Activated CD4-positive, alpha-beta T cell treated with anti-CD3 and anti-CD28 coated beads for 36 hours (primary cell): Measurements from ENCODE around the gene PRKCI. TPM values are rescaled to one million over a fixed set of nuclear protein-coding genes. Genes with fewer than 3 reads are reported as not detected.

ENCODE experiments used
- ATAC-seq: fragments of 200-7000 bp; cut with Tn5 transposase; one replicate; pipeline ENCODE4 v1.10.0; 2021; ENCODE audit warnings: mild to moderate bottlenecking, moderate library complexity
- CTCF ChIA-PET: fragments of 350-600 bp; sonication (Branson Sonifier 250); formaldehyde crosslinking; loops from one replicate; lab custom pipeline; 2021; ENCODE audit warnings: antibody characterized with exemption; lab: Charles Lee
- POLR2A ChIA-PET: fragments of 350-600 bp; sonication (Branson Sonifier 250); formaldehyde crosslinking; loops from one replicate; lab custom pipeline; 2021; ENCODE audit warnings: antibody characterized with exemption, inconsistent platforms; lab: Charles Lee
- DNase-seq: peaks from one replicate; pipeline ENCODE4 v3.0.0-alpha.2; 2020
- H3K27ac Mint-ChIP-seq: one replicate; pipeline ENCODE4 v1.8.0; 2021; ENCODE audit warnings: mixed read lengths
- H3K27me3 Mint-ChIP-seq: one replicate; pipeline ENCODE4 v1.8.0; 2021; ENCODE audit warnings: mixed read lengths
- H3K36me3 Mint-ChIP-seq: one replicate; pipeline ENCODE4 v1.8.0; 2021; ENCODE audit warnings: low read depth, mixed read lengths
- H3K4me1 Mint-ChIP-seq: one replicate; pipeline ENCODE4 v1.8.0; 2021; ENCODE audit warnings: mixed read lengths
- H3K4me3 Mint-ChIP-seq: one replicate; pipeline ENCODE4 v1.8.0; 2021; ENCODE audit warnings: mild to moderate bottlenecking, moderate library complexity, mixed read lengths
- H3K9me3 Mint-ChIP-seq: one replicate; pipeline ENCODE4 v1.8.0; 2021; ENCODE audit warnings: low read depth, mixed read lengths
- intact Hi-C, 2 experiments: fragments of 100-400 bp; cut with DNase I in 1 of 2; cut with micrococcal nuclease in 1 of 2; formaldehyde crosslinking; loops; one replicate each; pipeline versions ENCODE4 v1.14.2 to v1.15.1; 2022 to 2024; cut with DNase I, micrococcal nuclease
- total RNA-seq, 2 experiments: library from RNA; stranded (reverse); gene quantifications; one replicate each; pipeline ENCODE4 v1.2.3, GENCODE V29; 2021

PRKCI gene
- total RNA-seq, 2 experiments from 2014 or later, result 32.3 to 33.0 TPM

DNA sequence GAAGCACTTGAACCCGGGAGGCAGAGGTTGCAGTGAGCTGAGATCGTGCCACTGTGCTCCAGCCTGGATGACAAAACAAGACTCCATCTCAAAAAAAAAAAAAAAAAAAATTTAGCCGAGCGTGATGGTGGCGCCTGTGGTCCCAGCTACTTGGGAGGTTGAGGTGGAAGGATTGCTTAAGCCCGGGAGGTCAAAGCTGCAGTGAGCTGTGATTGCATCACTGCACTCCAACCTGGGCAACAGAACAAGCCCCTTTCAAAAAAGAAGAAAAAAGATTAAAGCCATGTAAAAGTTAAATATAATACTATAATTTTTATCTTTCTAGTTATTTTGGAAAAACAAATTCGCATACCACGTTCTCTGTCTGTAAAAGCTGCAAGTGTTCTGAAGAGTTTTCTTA is 73.4 kb downstream of the PRKCI start:
- H3K4me3 Mint-ChIP-seq, result no peak overlapping the region
- intact Hi-C loops, result no loop called here

GRCh38 chr3:170296703-170297102 is 74.5 kb downstream of the PRKCI start:
- intact Hi-C loops, result no loop called here
- Mint-ChIP-seq H3K4me3 (no peak overlapping the region), H3K4me1 (no peaks in the 10 kb centered on the region), H3K27me3 (no peaks in the 10 kb centered on the region), H3K9me3 (no peaks in the 10 kb centered on the region), H3K27ac (no peak overlapping the region), H3K36me3 (peaks cover 10% of the 10 kb centered on the region)
- ChIA-PET POLR2A (no interaction called here), CTCF (interaction anchor here (1.3 kb wide), 1 partner anchor 8 kb away, joined by 3 read pairs; no protein-coding TSS in a partner anchor)
- ATAC-seq (no peak), DNase-seq (no peak)

More for the DNA sequence above, 73.4 kb downstream of the PRKCI start:
- peaks cover 12% of the 10 kb centered on the region for H3K36me3 Mint-ChIP-seq
- no peaks in the 10 kb centered on the region for H3K4me1 Mint-ChIP-seq
- no peaks in the 10 kb centered on the region for H3K9me3 Mint-ChIP-seq
- ATAC-seq (no peak), DNase-seq (no peak)
- ChIA-PET POLR2A (no interaction called here), CTCF (interaction anchor here (0.6 kb wide), 1 partner anchor 121 kb away, joined by 4 read pairs; no protein-coding TSS in a partner anchor)
- H3K27me3 Mint-ChIP-seq, result no peaks in the 10 kb centered on the region
- H3K27ac Mint-ChIP-seq, result no peak overlapping the region

GRCh38 chr3:170301405-170301804 is 79.2 kb downstream of the PRKCI start:
- ChIA-PET POLR2A (interaction anchor here (0.6 to 0.7 kb wide), 2 partner anchors 13 to 480 kb away, joined by 3 to 4 read pairs; no protein-coding TSS in a partner anchor), CTCF (interaction anchor here (1.0 kb wide), 1 partner anchor 89 kb away, joined by 4 read pairs; no protein-coding TSS in a partner anchor)
- H3K9me3 Mint-ChIP-seq, result no peaks in the 10 kb centered on the region
- no peaks in the 10 kb centered on the region for H3K27me3 Mint-ChIP-seq
- H3K4me3 Mint-ChIP-seq, result no peak overlapping the region
- H3K27ac Mint-ChIP-seq, result no peak overlapping the region
- ATAC-seq, result no peak
- no peaks in the 10 kb centered on the region for H3K4me1 Mint-ChIP-seq
- intact Hi-C loops, result no loop called here
- H3K36me3 Mint-ChIP-seq, result peaks cover 10% of the 10 kb centered on the region
- DNase-seq, result no peak

DNA sequence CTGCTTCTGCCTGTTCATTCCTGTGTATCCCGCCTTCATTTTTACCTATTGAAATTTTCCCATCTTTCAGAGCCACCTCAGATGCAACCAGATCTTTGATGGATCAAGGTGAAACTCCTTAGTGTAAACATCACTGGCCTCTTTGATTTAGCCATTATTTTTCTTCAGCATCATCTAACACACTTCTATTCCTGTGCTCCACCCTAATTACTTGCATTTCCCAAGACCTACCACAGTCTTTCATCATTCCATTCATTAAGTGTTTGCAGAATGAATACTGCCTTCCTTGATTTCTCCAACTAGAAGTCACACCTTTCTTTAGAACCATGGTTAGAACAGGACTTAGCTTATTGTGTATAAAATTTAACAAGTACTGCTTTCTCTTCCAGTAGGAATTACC is 79.8 kb downstream of the PRKCI start:
- no peak for DNase-seq
- Mint-ChIP-seq H3K4me1 (no peaks in the 10 kb centered on the region), H3K27me3 (no peaks in the 10 kb centered on the region), H3K36me3 (peaks cover 7% of the 10 kb centered on the region), H3K27ac (no peak overlapping the region), H3K4me3 (no peak overlapping the region), H3K9me3 (no peaks in the 10 kb centered on the region)
- CTCF ChIA-PET, result interaction anchor here (1.0 kb wide), 1 partner anchor 90 kb away, joined by 4 read pairs; no protein-coding TSS in a partner anchor
- intact Hi-C loops, result no loop called here
- ATAC-seq, result no peak
- POLR2A ChIA-PET, result no interaction called here

GRCh38 chr3:170306015-170306414 is 83.8 kb downstream of the PRKCI start:
- H3K9me3 Mint-ChIP-seq, result no peaks in the 10 kb centered on the region
- no peak overlapping the region for H3K27ac Mint-ChIP-seq
- ChIA-PET POLR2A (no interaction called here), CTCF (no interaction called here)
- intact Hi-C loops, result no loop called here
- no peaks in the 10 kb centered on the region for H3K4me1 Mint-ChIP-seq
- DNase-seq (no peak), ATAC-seq (no peak)
- no peak overlapping the region for H3K4me3 Mint-ChIP-seq
- no peaks in the 10 kb centered on the region for H3K27me3 Mint-ChIP-seq
- no peaks in the 10 kb centered on the region for H3K36me3 Mint-ChIP-seq

- ChIA-PET CTCF (interaction anchor here (0.7 to 1.2 kb wide), 3 partner anchors 16 to 75 kb away, joined by 3 read pairs; no protein-coding TSS in a partner anchor), POLR2A (no interaction called here)
- H3K36me3 Mint-ChIP-seq, result no peaks in the 10 kb centered on the region
- no peaks in the 10 kb centered on the region for H3K9me3 Mint-ChIP-seq
- H3K4me1 Mint-ChIP-seq, result no peaks in the 10 kb centered on the region
- H3K4me3 Mint-ChIP-seq, result no peak overlapping the region
- no peak for DNase-seq
- H3K27me3 Mint-ChIP-seq, result no peaks in the 10 kb centered on the region
- H3K27ac Mint-ChIP-seq, result no peak overlapping the region
- intact Hi-C loops, result no loop called here
- no peak for ATAC-seq
These were observed 85.6 kb downstream of the PRKCI start for GRCh38 chr3:170307671-170308405.

DNA sequence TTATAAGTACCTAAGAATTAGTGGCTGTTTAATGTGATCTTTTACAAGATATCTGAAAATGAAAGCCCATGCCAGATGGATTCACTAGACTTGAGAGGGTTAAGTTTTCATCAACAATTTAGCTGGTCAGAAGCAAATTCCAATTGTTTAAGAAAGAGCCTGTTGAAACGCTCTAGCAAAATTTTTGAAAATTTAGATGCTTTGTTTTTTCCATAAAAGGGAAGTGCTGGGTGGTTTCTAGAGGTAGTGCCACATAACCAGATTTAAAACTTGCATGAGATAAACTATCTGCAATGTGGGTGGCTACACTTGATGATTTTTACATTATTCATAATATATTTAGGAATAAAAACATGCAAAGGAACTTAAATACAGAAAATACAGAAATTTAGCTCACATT is 86.8 kb downstream of the PRKCI start:
- intact Hi-C loops, result no loop called here
- Mint-ChIP-seq H3K36me3 (no peaks in the 10 kb centered on the region), H3K9me3 (no peaks in the 10 kb centered on the region), H3K4me1 (no peaks in the 10 kb centered on the region), H3K27me3 (no peaks in the 10 kb centered on the region), H3K4me3 (no peak overlapping the region), H3K27ac (no peak overlapping the region)
- POLR2A ChIA-PET, result interaction anchor here (0.6 kb wide), 1 partner anchor 11 kb away, joined by 3 read pairs; no protein-coding TSS in a partner anchor
- ATAC-seq, result no peak
- CTCF ChIA-PET, result interaction anchor here (0.6 to 1.2 kb wide), 4 partner anchors 44 to 503 kb away, joined by 3 read pairs; no protein-coding TSS in a partner anchor
- no peak for DNase-seq

DNA sequence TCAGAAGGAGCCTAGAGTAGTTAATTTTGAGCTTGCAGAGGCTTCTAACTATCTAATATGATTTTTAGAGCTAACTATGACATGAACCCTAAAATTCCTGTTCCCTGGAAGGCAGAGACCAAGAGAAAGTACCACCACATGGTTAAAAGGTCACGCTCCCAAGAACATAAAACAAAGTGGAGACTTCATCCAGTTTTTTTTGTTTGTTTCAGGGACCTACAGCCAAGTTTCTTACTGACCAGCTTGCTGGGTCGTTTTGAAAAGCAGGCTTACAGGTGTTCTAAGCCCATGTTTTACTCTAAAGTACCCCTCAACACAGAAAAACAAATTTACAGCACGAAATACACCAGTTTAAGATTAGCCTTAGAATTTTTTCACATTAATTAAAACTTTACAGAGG is 95.7 kb downstream of the PRKCI start:
- no peaks in the 10 kb centered on the region for H3K9me3 Mint-ChIP-seq
- H3K27ac Mint-ChIP-seq, result no peak overlapping the region
- no peaks in the 10 kb centered on the region for H3K36me3 Mint-ChIP-seq
- ChIA-PET POLR2A (interaction anchor here (0.7 kb wide), 1 partner anchor 50 kb away, joined by 8 read pairs; no protein-coding TSS in a partner anchor), CTCF (interaction anchor here (1.7 kb wide), 1 partner anchor 96 kb away, joined by 3 read pairs; no protein-coding TSS in a partner anchor)
- H3K27me3 Mint-ChIP-seq, result no peaks in the 10 kb centered on the region
- ATAC-seq (no peak), DNase-seq (no peak)
- intact Hi-C loops, result no loop called here
- H3K4me3 Mint-ChIP-seq, result no peak overlapping the region
- no peaks in the 10 kb centered on the region for H3K4me1 Mint-ChIP-seq

DNA sequence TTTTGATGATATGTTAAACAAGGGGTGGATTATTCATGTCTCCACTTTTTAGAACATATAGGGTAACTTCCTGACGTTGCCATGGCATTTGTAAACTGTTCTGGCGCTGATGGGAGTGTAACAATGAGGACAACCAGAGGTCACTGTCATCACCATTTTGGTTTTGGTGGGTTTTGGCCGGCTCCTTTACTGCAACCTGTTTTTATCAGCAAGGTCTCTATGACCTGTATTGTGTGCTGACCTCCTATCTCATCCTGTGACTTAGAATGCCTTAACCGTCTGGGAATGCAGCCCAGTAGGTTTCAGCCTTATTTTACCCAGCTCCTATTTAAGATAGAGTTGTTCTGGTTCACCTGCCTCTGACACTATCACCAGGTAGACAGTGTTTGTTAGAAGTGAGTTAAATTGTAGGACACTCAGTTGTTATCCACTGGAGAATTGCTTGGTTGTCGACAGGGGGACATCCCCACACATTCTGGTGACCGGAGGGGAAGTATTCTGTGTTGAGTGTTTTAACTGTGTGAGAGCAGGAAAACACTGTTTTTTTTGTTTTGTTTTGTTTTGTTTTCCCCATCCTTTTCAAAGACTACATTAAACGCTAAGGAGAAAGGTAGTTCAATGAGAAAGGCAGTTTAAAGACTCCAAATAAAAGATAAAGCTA is 98.4 kb downstream of the PRKCI start:
- Mint-ChIP-seq H3K4me1 (no peaks in the 10 kb centered on the region), H3K36me3 (no peaks in the 10 kb centered on the region), H3K9me3 (no peaks in the 10 kb centered on the region), H3K27me3 (no peaks in the 10 kb centered on the region), H3K27ac (no peak overlapping the region), H3K4me3 (no peak overlapping the region)
- DNase-seq (no peak), ATAC-seq (no peak)
- ChIA-PET CTCF (interaction anchor here (0.9 kb wide), 1 partner anchor 86 kb away, joined by 3 read pairs; no protein-coding TSS in a partner anchor), POLR2A (interaction anchor here (0.6 kb wide), 1 partner anchor 12 kb away, joined by 3 read pairs; no protein-coding TSS in a partner anchor)
- intact Hi-C loops, result loop anchor here in 1 of 2 experiments (10.0 kb wide), 1 partner anchor 254 kb away; no protein-coding TSS in a partner anchor

DNA sequence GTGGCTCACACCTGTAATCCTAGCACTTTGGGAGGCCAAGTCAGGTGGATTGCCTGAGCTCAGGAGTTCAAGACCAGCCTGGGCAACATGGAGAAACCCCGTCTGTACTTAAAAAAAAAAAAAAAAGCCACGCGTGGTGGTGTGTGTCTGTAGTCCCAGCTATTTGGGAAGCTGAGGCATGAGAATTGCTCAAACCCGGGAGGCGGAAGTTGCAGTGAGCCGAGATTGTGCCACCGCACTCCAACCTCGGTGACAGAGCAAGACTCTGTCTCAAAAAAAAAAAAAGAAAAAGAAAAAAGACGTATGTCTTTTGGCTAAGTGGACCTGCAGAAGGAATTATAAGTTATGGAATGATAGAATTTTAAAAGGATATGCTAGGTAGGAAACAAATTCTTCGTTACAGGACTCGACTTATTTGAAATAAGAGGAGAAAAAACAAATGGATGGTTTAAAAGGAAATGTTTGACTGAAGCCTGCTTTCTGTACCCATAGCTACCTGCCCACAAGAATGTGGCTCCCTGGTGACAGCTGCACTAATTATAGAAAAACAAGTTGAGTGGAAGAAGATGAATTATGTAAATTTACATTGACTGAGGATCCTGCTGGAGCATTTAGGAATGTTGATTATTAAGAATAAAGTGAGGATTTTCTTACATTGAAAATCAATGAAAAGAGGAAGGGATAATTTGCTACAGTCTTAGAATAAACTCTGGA is 99.3 kb downstream of the PRKCI start:
- no peaks in the 10 kb centered on the region for H3K9me3 Mint-ChIP-seq
- no peaks in the 10 kb centered on the region for H3K4me1 Mint-ChIP-seq
- no peak overlapping the region for H3K27ac Mint-ChIP-seq
- no peaks in the 10 kb centered on the region for H3K36me3 Mint-ChIP-seq
- no peak for ATAC-seq
- ChIA-PET POLR2A (no interaction called here), CTCF (no interaction called here)
- no peak overlapping the region for H3K4me3 Mint-ChIP-seq
- intact Hi-C loops, result loop anchor here in 1 of 2 experiments (10.0 kb wide), 1 partner anchor 253 kb away; no protein-coding TSS in a partner anchor
- no peak for DNase-seq
- no peaks in the 10 kb centered on the region for H3K27me3 Mint-ChIP-seq
